ENCODE results near the gene TEX101. TPM values are rescaled to one million over a fixed set of nuclear protein-coding genes. Genes with fewer than 3 reads are reported as not detected.
"Not testable (repeated sequence)": the region's sequence is repeated elsewhere in the genome, so short reads cannot be mapped to it uniquely, and the experiment has no call there.

TEX101 gene
- total RNA-seq, 1 experiment from 2014 or later, result not detected

GRCh38 chr19:43437712-43438111 is 23.0 kb downstream of the TEX101 start:
- H3K9me3 ChIP-seq, result peaks cover 5% of the 10 kb centered on the region
- DNase-seq, result no peak
- no peak overlapping the region for H3K4me3 ChIP-seq
- H3K36me3 ChIP-seq, result no peaks in the 10 kb centered on the region
- no peaks in the 10 kb centered on the region for H3K27me3 ChIP-seq

DNA sequence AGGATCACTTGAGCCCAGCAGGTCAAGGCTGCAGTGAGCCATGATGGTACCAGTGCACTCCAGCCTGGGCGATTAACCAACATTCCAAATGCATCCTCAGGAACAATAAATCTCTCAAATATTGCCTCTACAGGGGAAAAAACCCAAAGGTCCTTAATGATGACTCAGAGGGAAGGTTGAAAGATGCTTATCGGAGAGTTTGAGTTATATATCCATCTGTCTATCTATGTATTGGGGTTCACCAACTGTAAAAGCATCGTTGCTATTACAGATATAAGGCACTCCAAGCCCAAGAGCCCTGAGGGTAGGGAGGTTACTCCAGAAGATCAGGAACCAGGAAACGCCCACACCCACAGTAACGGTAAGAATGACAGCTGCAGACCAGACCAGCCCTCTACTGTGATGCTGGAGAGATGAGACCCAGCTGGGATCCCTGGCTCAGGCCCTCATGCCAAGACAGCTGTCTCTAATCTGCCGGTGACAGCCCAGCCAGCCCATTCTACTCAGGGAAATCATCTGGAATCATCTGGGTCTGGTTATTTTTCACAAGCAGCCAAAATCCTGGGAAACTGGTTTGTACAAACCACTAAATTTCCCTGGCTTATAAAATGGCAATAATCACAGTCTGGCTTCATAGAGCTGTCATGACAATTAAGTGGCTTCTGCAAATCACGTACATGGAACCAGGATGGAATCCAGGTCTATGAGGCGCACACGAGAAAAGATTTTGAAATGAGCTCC is 23.8 kb downstream of the TEX101 start:
- DNase-seq, result peak; percentile 90
- Histone ChIP-seq H3K4me3 (no peak overlapping the region), H3K36me3 (no peaks in the 10 kb centered on the region)

GRCh38 chr19:43439032-43439708 is 24.5 kb downstream of the TEX101 start:
- H3K36me3 ChIP-seq, result no peaks in the 10 kb centered on the region
- peak; percentile 61 for DNase-seq
- peaks cover 5% of the 10 kb centered on the region for H3K9me3 ChIP-seq
- no peak overlapping the region for H3K4me3 ChIP-seq
- H3K27me3 ChIP-seq, result no peaks in the 10 kb centered on the region

More for the DNA sequence above, 23.8 kb downstream of the TEX101 start:
- H3K9me3 ChIP-seq, result peaks cover 5% of the 10 kb centered on the region
- no peaks in the 10 kb centered on the region for H3K27me3 ChIP-seq

DNA sequence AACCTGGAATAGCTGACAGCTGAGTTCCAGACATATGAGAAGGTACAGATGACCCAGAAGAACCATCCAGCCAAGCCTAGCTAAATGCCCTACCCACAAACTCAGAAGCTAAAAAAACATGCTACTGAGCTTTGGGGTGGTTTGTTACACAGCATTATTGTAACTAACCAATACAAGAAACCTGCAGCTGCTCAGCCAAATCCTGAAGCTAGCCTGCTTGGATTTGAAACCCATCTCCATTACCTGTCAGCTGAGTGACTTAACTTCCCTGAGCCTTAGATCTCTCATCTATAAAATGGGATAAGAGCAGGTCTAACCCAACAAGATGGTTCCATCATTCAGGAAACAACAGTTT is 25.0 kb downstream of the TEX101 start:
- Histone ChIP-seq H3K36me3 (no peaks in the 10 kb centered on the region), H3K27me3 (no peaks in the 10 kb centered on the region), H3K9me3 (peaks cover 5% of the 10 kb centered on the region), H3K4me3 (no peak overlapping the region)
- no peak for DNase-seq

- no peak for DNase-seq
- Histone ChIP-seq H3K9me3 (peaks cover 5% of the 10 kb centered on the region), H3K4me3 (no peak overlapping the region), H3K27me3 (no peaks in the 10 kb centered on the region), H3K36me3 (no peaks in the 10 kb centered on the region)
These were observed 27.0 kb downstream of the TEX101 start for GRCh38 chr19:43441716-43442115.

DNA sequence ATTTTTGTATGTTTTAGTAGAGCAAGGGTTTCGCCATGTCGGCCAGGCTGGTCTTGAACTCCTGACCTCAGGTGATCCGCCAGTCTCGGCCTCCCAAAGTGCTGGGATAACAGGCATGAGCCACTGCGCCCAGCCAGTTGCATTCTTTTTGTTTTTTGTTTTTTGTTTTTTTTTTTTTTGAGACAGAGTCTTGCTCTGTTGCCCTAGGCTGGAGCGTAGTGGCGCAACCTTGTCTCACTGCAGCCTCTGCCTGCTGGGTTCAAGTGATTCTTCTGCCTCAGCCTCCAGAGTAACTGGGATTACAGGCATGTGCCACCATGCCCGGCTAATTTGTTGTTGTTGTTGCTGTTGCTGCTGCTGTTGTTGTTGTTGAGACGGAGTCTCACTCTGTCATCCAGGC is 29.4 kb downstream of the TEX101 start:
- H3K36me3 ChIP-seq, H3K9me3 ChIP-seq, H3K4me3 ChIP-seq, H3K27me3 ChIP-seq, DNase-seq: not testable (repeated sequence)

GRCh38 chr19:43444531-43445287 is 30.0 kb downstream of the TEX101 start:
- no peaks in the 10 kb centered on the region for H3K36me3 ChIP-seq
- no peak for DNase-seq
- H3K4me3 ChIP-seq, result no peak overlapping the region
- no peaks in the 10 kb centered on the region for H3K27me3 ChIP-seq
- peaks cover 2% of the 10 kb centered on the region; the same call in 1 of the 2 replicates for H3K9me3 ChIP-seq

- Histone ChIP-seq H3K4me3 (no peak overlapping the region), H3K9me3 (no peaks in the 10 kb centered on the region; the same call in 1 of the 2 replicates), H3K27me3 (no peaks in the 10 kb centered on the region), H3K36me3 (no peaks in the 10 kb centered on the region)
- no peak for DNase-seq
These were observed 30.7 kb downstream of the TEX101 start for GRCh38 chr19:43445426-43445825.

GRCh38 chr19:43446746-43447489 is 32.2 kb downstream of the TEX101 start:
- Histone ChIP-seq H3K4me3 (no peak overlapping the region), H3K27me3 (no peaks in the 10 kb centered on the region), H3K36me3 (no peaks in the 10 kb centered on the region), H3K9me3 (no peaks in the 10 kb centered on the region)
- peak; percentile 55 for DNase-seq

DNA sequence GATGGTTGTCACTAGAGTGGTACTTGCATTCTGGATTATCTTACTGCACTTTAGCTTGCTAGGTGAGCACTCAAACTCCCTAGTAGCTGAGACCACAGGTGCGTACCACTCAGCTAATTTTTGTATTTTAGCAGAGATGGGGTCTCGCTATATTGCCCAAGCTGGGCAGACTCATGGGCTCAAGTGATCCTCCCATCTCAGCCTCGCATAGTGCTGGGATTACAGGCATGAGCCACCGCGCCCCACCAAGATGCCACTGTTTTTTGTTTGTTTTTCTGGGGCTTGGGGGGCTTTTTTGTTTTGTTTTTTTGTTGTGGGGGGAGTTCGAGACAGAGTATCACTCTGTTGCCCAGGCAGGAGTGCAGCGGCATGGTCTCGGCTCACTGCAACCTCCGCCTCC is 33.0 kb downstream of the TEX101 start:
- no peak for DNase-seq
- no peaks in the 10 kb centered on the region for H3K27me3 ChIP-seq
- no peaks in the 10 kb centered on the region for H3K36me3 ChIP-seq
- H3K9me3 ChIP-seq, result peaks cover 2% of the 10 kb centered on the region; the same call in 1 of the 2 replicates
- H3K4me3 ChIP-seq, result no peak overlapping the region

GRCh38 chr19:43450545-43450997 is 35.9 kb downstream of the TEX101 start:
- no peak overlapping the region for H3K4me3 ChIP-seq
- peaks cover 3% of the 10 kb centered on the region; the same call in 1 of the 2 replicates for H3K9me3 ChIP-seq
- no peaks in the 10 kb centered on the region for H3K27me3 ChIP-seq
- no peaks in the 10 kb centered on the region for H3K36me3 ChIP-seq
- no peak for DNase-seq

- H3K9me3 ChIP-seq, result peaks cover 3% of the 10 kb centered on the region; the same call in 1 of the 2 replicates
- H3K36me3 ChIP-seq, result no peaks in the 10 kb centered on the region
- no peak for DNase-seq
- H3K27me3 ChIP-seq, result no peaks in the 10 kb centered on the region
- H3K4me3 ChIP-seq, result no peak overlapping the region
These were observed 37.9 kb downstream of the TEX101 start for GRCh38 chr19:43452582-43452981.

- Histone ChIP-seq H3K27me3 (no peaks in the 10 kb centered on the region), H3K4me3 (no peak overlapping the region)
- no peak for DNase-seq
These were observed 39.3 kb downstream of the TEX101 start for GRCh38 chr19:43454031-43454430.

DNA sequence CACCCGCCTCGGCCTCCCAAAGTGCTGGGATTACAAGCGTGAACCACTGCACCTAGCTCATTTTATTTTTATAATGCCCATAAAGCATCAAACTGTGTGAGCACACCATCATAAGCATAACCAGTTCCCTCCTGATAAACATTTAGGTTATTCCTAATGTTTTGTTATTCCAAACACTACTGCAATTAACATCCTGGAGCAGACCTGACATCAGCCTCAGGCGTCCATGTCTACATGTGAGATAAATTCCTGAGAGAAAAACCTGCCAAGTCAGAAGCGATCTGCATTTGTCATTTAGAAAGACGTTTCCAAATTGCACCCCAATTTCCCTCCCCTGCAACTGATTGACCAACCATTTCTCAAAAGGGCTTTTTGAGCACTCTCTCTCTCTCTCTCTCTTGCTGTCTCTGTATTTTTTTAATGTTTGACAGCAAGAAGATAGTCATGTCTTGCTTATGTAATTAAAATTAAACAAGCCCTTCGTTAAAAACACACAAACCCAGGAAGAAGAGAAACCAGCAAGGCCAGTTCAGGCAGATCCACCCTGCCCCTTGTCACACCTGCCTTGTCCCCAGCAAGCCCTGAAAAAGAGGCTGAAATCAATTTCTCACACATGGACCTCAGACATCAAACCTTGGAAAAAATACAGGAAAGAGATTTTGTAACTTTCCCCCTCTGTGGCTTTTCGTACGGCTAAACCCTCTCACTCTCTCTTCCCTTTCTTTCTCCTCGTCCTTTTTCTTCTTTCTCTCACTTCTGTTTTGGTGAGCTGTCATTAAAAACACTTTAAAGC is 40.8 kb downstream of the TEX101 start:
- no peaks in the 10 kb centered on the region for H3K36me3 ChIP-seq
- DNase-seq, result no peak
- H3K9me3 ChIP-seq, result peaks cover 3% of the 10 kb centered on the region; the same call in 1 of the 2 replicates
- no peak overlapping the region for H3K4me3 ChIP-seq
- no peaks in the 10 kb centered on the region for H3K27me3 ChIP-seq

More at GRCh38 chr19:43454031-43454430, 39.3 kb downstream of the TEX101 start:
- Histone ChIP-seq H3K36me3 (no peaks in the 10 kb centered on the region), H3K9me3 (peaks cover 3% of the 10 kb centered on the region; the same call in 1 of the 2 replicates)

- Histone ChIP-seq H3K36me3 (no peaks in the 10 kb centered on the region), H3K27me3 (peaks cover under 1% of the 10 kb centered on the region; the same call in 1 of the 2 replicates), H3K4me3 (no peak overlapping the region), H3K9me3 (no peaks in the 10 kb centered on the region)
- DNase-seq, result no peak
These were observed 43.1 kb downstream of the TEX101 start for GRCh38 chr19:43457809-43458208.

Measured in MG63 (cell line).